Esophagus muscularis mucosa (tissue), 4 donors: ENCODE results near the gene CERS5. TPM values are rescaled to one million over a fixed set of nuclear protein-coding genes. Genes with fewer than 3 reads are reported as not detected.

Source experiments
- DNase-seq: peaks from one replicate; pipeline ENCODE4 v3.0.0-alpha.2; 2017; ENCODE audit errors: extremely low spot score
- H3K27ac ChIP-seq, 4 donors: fragments of 200-600 bp; sonication (generic); replicated peaks in 1 of 4; 1 replicate in 3 of 4; 2 replicates in 1 of 4; pipeline ENCODE4 v1.5.1; 2016 to 2019; ENCODE audit warnings: mild to moderate bottlenecking in 1 of 4
- H3K27me3 ChIP-seq, 4 donors: fragments of 200-600 bp; sonication (generic); one replicate each; pipeline versions ENCODE4 v1.5.1 to v1.6.0; 2016 to 2019
- H3K36me3 ChIP-seq, 4 donors: fragments of 200-600 bp; sonication (generic); one replicate each; pipeline ENCODE4 v1.5.1; 2016 to 2019
- H3K4me1 ChIP-seq, 4 donors: fragments of 200-600 bp; sonication (generic); one replicate each; pipeline ENCODE4 v1.5.1; 2016 to 2019
- H3K4me3 ChIP-seq, 4 donors: fragments of 200-600 bp; sonication (generic); 1 replicate in 2 of 4; 2 replicates in 2 of 4; pipeline ENCODE4 v1.5.1; 2016 to 2019; ENCODE audit warnings: mild to moderate bottlenecking in 4 of 4, moderate library complexity in 1 of 4
- H3K9me3 ChIP-seq, 4 donors: fragments of 200-600 bp; sonication (generic); 1 replicate in 3 of 4; 2 replicates in 1 of 4; pipeline ENCODE4 v1.5.1; 2016 to 2019
- EP300 ChIP-seq: sonication (generic); formaldehyde crosslinking; IDR thresholded peaks from one replicate; pipeline ENCODE4 v1.6.1; 2017; ENCODE audit warnings: antibody characterized with exemption
- POLR2A ChIP-seq: fragments of 450-650 bp; IDR thresholded peaks from one replicate; pipeline ENCODE4 v1.6.1; 2017; ENCODE audit warnings: antibody characterized with exemption, moderate library complexity, mild to moderate bottlenecking, low read depth
- POLR2AphosphoS5 ChIP-seq, 2 donors: sonication (generic); formaldehyde crosslinking; IDR thresholded peaks; one replicate each; pipeline ENCODE4 v1.6.1; 2017; ENCODE audit warnings: antibody characterized with exemption in 2 of 2
- WGBS: methylation state at CpG from one replicate; pipeline ENCODE4 v1.1.5; 2018; 5-methylcytosine and 5-hydroxymethylcytosine counted together
- intact Hi-C: fragments of 100-400 bp; cut with DNase I; formaldehyde crosslinking; loops from one replicate; pipeline ENCODE4 v1.15.1; 2023
- total RNA-seq, 4 donors: library from RNA; depleted of rRNA; stranded (reverse); fragments of >200 nt; gene quantifications; one replicate each; pipeline versions ENCODE4 v1.1.0 to v1.2.1, GENCODE V29; 2016
- TF ChIP-seq, protein P1 (sequence below), 3 experiments: fragments of 200-600 bp in 2 of 3; fragments of 450-650 bp in 1 of 3; sonication (generic) in 2 of 3; IDR thresholded peaks; one replicate each; pipeline ENCODE4 v1.5.1; 2017 to 2019; ENCODE audit warnings: antibody characterized with exemption in 3 of 3, mild to moderate bottlenecking in 2 of 3, moderate library complexity in 1 of 3

The CERS5 gene
- total RNA-seq, 4 donors from 2014 or later: 23.0 to 33.6 (median 27.5) TPM

DNA sequence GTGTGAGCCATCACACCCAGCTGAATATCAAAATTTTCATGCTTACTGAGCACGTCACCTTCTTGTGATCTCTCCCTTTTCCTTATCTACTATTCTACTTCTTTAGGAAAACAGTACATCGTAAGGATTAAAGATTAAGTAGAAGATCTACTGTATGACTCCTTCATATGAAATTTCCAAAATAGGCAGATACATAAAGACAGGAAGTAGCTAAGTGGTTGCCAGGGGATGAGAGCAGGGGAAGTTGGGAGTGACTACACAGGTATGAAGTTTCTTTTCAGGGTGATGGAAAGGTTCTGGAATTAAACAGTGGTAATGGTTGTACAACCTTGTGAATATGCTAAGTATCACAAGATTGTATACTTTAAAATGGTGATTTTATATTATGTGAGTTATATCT is 36.5 kb upstream of the CERS5 start:
- Histone ChIP-seq H3K36me3 (peaks cover 26 to 77% (median 61%) of the 10 kb centered on the region in 4 donors), H3K27ac (no peak overlapping the region), H3K9me3 (no peaks in the 10 kb centered on the region), H3K4me1 (no peaks in the 10 kb centered on the region), H3K4me3 (no peak overlapping the region), H3K27me3 (no peaks in the 10 kb centered on the region)
- 87% methylated on average over 2 of the region's 2 CpGs for WGBS
- intact Hi-C loops: no loop called here
- DNase-seq: no peak
- TF ChIP-seq, protein P1, sequence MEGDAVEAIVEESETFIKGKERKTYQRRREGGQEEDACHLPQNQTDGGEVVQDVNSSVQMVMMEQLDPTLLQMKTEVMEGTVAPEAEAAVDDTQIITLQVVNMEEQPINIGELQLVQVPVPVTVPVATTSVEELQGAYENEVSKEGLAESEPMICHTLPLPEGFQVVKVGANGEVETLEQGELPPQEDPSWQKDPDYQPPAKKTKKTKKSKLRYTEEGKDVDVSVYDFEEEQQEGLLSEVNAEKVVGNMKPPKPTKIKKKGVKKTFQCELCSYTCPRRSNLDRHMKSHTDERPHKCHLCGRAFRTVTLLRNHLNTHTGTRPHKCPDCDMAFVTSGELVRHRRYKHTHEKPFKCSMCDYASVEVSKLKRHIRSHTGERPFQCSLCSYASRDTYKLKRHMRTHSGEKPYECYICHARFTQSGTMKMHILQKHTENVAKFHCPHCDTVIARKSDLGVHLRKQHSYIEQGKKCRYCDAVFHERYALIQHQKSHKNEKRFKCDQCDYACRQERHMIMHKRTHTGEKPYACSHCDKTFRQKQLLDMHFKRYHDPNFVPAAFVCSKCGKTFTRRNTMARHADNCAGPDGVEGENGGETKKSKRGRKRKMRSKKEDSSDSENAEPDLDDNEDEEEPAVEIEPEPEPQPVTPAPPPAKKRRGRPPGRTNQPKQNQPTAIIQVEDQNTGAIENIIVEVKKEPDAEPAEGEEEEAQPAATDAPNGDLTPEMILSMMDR (IDR thresholded peaks at IDR 0.05): no peak
- no peak for TF ChIP-seq POLR2AphosphoS5 (IDR thresholded peaks at IDR 0.05)
- no peak for TF ChIP-seq EP300
- no peak for TF ChIP-seq POLR2A

DNA sequence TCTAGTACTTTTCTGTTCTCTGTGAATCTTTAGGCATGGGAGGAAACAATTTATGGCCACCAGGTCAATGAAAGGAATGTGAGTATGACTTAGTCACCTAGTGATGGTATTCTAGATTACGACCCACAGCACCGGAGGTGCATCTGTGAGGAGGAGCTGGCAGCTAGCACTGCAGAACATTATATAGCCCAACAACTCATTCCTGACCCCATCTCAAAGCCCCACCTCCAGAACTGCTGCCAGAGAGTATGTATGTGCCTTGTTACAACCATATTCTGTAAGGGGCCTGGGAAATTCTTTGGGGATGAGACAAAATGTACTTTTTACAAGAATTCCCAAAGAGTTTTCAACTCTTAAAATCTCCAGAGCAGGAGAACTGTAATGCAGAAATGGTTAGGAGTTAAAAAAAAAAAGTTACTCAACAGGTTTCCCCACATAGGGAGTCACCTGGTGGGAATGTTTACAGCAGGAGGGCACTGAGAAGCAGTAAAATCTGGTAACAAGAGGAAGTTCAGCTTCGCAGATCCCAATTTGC is 34.9 kb upstream of the CERS5 start:
- H3K27ac ChIP-seq: no peak overlapping the region
- no peaks in the 10 kb centered on the region for H3K9me3 ChIP-seq
- H3K4me1 ChIP-seq: peaks cover 0 to 3% (median 0%) of the 10 kb centered on the region in 4 donors
- no peaks in the 10 kb centered on the region for H3K27me3 ChIP-seq
- H3K36me3 ChIP-seq: peaks cover 26 to 88% (median 70%) of the 10 kb centered on the region in 4 donors
- no peak for DNase-seq
- no peak for TF ChIP-seq POLR2A
- no peak for TF ChIP-seq POLR2AphosphoS5 (IDR thresholded peaks at IDR 0.05)
- TF ChIP-seq, protein P1 (IDR thresholded peaks at IDR 0.05): no peak
- TF ChIP-seq EP300: no peak
- 80% methylated on average over 3 of the region's 3 CpGs for WGBS
- H3K4me3 ChIP-seq: no peak overlapping the region
- intact Hi-C loops: no loop called here

DNA sequence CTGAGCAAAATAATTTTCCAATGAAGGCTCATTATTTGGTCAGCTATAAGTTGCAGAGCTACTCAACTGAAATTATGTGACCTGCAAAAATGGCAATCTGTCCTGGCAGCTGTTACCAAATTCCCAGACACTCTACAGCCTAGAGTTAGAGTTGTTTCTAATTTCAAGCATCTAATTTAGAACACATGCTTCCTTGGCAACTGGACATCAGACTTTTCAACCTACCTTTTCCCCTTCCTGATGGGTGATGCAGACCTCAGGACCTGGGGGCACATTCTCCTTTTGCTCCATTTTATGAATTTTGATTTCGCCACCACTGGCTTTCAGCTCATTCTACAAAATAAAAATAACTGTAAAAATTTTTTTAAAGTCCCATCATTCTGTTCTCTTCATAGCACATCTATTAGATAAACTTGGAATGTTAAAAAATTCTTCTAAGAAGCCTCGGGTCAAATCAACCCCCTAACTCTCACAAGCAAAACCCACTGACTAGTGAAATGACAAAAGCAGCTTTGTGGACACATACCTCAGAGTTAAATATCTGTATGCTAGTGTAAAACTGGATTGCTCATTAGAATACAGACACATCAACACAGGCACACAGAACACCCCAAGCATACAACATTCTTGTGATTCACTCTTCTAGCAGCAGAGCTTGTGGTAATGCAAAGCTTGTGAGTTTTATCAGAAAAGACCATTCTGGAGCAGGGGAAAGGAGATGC is 33.5 kb upstream of the CERS5 start:
- DNase-seq: no peak
- H3K27me3 ChIP-seq: no peaks in the 10 kb centered on the region
- WGBS: 80% methylated on average over 2 of the region's 2 CpGs
- no peaks in the 10 kb centered on the region for H3K9me3 ChIP-seq
- peaks cover 26 to 94% (median 71%) of the 10 kb centered on the region in 4 donors for H3K36me3 ChIP-seq
- peaks cover 0 to 11% (median 3%) of the 10 kb centered on the region in 4 donors for H3K4me1 ChIP-seq
- no peak for TF ChIP-seq POLR2AphosphoS5 (IDR thresholded peaks at IDR 0.05)
- TF ChIP-seq, protein P1 (IDR thresholded peaks at IDR 0.05): no peak
- no peak for TF ChIP-seq EP300
- TF ChIP-seq POLR2A: no peak
- H3K4me3 ChIP-seq: no peak overlapping the region
- H3K27ac ChIP-seq: no peak overlapping the region
- intact Hi-C loops: no loop called here

DNA sequence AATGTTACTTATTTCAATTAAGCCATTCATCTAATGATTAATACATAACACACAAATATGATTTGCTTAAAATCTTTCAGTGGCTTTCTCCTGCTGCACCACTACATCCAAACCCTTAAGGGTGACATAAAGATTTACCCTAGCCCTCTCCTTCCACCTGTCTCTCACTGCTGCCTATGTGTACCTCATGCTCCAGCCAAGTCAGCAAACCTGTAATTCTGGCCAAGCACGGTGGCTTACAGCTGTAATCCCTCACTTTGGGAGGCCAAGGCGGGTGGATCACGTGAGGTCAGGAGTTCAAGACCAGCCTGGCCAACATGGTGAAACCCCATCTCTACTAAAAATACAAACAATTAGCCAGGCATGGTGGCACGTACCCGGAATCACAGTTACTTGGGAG is 31.7 kb upstream of the CERS5 start:
- H3K27me3 ChIP-seq: no peaks in the 10 kb centered on the region
- intact Hi-C loops: no loop called here
- no peaks in the 10 kb centered on the region for H3K9me3 ChIP-seq
- H3K27ac ChIP-seq: no peak overlapping the region
- no peak overlapping the region for H3K4me3 ChIP-seq
- peaks cover 0 to 11% (median 3%) of the 10 kb centered on the region in 4 donors for H3K4me1 ChIP-seq
- peaks cover 19 to 90% (median 69%) of the 10 kb centered on the region in 4 donors for H3K36me3 ChIP-seq
- no peak for TF ChIP-seq POLR2AphosphoS5 (IDR thresholded peaks at IDR 0.05)
- no peak for TF ChIP-seq POLR2A
- TF ChIP-seq, protein P1 (IDR thresholded peaks at IDR 0.05): no peak
- TF ChIP-seq EP300: no peak
- no peak for DNase-seq
- 72% methylated on average over 5 of the region's 5 CpGs for WGBS
